ENCODE results near the gene SLC39A5. TPM values are rescaled to one million over a fixed set of nuclear protein-coding genes. Genes with fewer than 3 reads are reported as not detected.
A peak's percentile ranks its signal among the peaks of the same experiment; 100 is the strongest.

The SLC39A5 gene
- total RNA-seq, 1 donor from 2014 or later, result 49.9 TPM

DNA sequence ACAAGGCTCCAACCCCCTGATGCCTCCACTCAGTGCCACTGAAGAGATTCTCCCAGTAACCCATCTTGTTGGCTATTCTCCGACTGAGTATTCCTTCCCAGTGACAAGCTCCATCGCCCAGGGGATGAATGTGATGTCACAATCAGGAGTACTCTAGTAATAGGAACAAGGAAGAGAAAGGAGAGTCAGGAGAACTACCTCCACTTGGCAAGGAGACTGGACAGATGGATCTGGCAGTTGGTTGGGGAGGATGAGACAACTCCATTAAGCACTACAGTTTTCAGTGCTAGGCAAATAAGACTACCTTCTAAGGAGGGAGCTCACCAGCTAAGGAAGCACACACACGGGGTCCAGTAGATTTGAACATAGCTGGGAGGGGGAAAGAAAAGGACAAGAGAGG is 13.4 kb upstream of the SLC39A5 start:
- no peak for DNase-seq (ENCODE audit: low spot score)

- no peak for DNase-seq (ENCODE audit: low spot score)
Measured at GRCh38 chr12:56219840-56220239, 10.0 kb upstream of the SLC39A5 start.

GRCh38 chr12:56220611-56221231 is 9.1 kb upstream of the SLC39A5 start:
- no peak for DNase-seq (ENCODE audit: low spot score)

- DNase-seq (ENCODE audit: low spot score), result peak; percentile 64
Measured at GRCh38 chr12:56221232-56221756, 8.6 kb upstream of the SLC39A5 start.

- DNase-seq (ENCODE audit: low spot score), result peak; percentile 98
Measured at GRCh38 chr12:56221757-56222530, 7.9 kb upstream of the SLC39A5 start, which contains the start of gene RNF41. TSS of gene RNF41 (minus strand) at chr12:56221922. CDS start at chr12:56214047, 7,875 bp downstream.

DNA sequence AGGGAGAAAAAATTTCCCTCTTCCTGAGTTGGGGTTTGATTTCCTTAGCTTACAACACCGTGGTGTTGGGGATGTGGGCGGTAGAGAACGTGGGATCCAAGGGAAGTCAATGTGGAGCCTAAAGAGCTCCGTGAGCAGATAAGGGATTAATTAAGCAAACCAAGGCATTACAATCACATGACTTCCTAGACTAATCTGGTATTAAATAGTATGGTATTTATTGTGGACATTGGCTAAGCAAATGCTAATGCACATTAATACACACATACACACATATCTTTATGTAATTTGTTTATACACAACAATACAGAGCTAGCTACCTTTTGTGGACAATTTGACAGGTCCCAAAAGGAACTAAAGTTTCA is 7.3 kb upstream of the SLC39A5 start:
- DNase-seq (ENCODE audit: low spot score), result no peak

- no peak for DNase-seq (ENCODE audit: low spot score)
Measured at GRCh38 chr12:56223571-56224101, 6.2 kb upstream of the SLC39A5 start.

DNA sequence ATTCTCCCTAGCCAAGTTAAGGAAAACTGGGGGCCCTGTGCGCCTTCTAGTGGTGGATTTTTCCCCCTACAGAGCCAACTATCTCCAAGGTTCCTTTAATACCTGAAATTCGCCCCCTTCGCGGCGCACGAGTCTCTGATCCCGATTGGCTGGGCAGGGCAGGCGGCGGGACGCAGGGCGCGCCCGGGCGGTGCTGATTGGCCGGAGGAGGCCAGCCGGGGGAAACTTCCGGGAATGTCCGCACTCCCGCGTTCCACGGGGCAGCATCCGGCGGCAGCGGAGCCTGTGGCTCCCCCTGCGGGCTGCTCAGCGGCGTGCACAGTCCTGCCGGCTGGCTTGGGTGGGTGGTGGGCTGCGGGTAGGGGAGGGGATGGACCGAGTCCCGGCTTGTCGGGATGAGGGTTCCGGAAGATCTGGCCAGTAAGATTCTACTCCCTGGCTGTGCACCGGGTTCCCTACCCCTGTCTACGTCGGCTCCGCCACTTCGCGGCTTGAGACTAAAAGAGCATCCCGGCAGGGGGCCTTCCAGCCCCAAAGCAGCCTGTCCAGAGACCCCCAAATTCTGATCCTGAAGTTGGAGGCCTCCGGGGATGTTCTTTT is 5.6 kb upstream of the SLC39A5 start, which contains the start of gene NABP2:
Gene NABP2 (plus strand): TSS at position 241 of the 600 bp plus-strand sequence. CDS start 515 bp downstream, outside the sequence.
- DNase-seq (ENCODE audit: low spot score), result peak; percentile 98

GRCh38 chr12:56224954-56225353 is 4.9 kb upstream of the SLC39A5 start:
- no peak for DNase-seq (ENCODE audit: low spot score)

GRCh38 chr12:56229082-56229481 is 769 bp upstream of the SLC39A5 start:
- no peak for DNase-seq (ENCODE audit: low spot score)

DNA sequence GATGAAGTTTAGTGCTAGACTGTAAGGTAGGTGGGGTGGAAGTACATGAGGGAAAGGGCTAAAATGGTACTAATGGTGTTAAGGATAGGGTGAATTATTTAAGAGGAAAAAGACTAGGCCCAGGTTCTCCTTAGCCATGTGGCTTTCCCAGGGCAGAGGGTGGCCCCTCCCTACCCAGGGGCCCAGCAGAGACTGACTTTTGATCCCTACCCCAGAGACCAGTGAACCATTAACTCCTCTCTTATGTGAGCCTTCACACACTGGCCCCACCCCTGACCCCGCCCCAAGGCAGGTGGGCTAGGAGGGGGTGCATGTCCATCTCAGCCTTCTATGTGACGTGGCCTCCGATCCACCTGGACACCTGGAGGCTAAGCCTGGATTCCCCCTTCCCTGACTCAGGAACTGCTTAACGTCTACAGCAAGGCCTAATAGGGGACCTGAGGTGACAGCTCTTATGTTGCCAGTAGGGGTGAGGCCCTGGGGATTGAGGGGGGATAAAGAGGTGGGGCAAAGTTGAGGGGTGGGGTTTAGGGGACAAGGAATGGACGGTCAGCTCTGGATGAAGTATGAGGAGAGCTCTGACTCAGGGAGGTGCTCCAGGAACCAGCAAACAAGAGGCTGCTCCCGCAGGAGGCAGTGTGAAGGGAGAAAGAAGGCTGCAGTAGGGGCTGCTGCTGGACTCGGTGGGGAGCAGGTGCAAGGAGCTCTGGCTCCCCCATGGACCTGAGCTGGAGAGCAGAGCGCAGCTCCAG is 757 bp downstream of the SLC39A5 start:
- no peak for DNase-seq (ENCODE audit: low spot score)

GRCh38 chr12:56231184-56231582 is 1.3 kb downstream of the SLC39A5 start:
- DNase-seq (ENCODE audit: low spot score), result no peak

- no peak for DNase-seq (ENCODE audit: low spot score)
Measured at GRCh38 chr12:56234746-56235436, 5.0 kb downstream of the SLC39A5 start.

GRCh38 chr12:56236091-56236490 is 6.2 kb downstream of the SLC39A5 start:
- no peak for DNase-seq (ENCODE audit: low spot score)

DNA sequence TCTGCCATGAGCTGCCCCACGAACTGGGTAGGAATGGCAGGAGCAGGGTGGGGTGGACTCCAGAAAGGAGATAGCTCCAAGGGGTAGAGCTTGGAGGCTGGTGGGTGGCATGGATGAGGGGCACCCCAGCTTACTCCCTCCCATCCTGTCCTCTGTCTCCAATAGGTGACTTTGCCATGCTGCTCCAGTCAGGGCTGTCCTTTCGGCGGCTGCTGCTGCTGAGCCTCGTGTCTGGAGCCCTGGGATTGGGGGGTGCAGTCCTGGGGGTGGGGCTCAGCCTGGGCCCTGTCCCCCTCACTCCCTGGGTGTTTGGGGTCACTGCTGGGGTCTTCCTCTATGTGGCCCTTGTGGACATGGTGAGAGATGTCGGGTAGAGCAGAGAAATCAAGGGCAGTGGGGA is 7.1 kb downstream of the SLC39A5 start:
- no peak for DNase-seq (ENCODE audit: low spot score)

DNA sequence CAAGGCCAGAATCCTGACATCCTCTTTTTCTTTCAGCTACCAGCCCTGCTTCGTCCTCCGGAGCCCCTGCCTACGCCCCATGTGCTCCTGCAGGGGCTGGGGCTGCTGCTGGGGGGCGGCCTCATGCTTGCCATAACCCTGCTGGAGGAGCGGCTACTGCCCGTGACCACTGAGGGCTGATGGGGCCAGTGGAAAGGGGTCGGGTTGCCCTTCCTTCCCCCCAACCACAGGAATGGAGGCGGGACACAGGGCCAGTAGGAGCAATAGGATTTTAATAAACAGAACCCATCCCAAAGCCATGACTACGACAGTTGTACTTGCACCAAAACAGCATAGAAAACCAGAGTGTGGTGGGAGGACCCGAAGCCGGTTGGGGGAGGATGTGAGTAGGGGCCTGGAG is 7.7 kb downstream of the SLC39A5 start:
- DNase-seq (ENCODE audit: low spot score), result no peak

- DNase-seq (ENCODE audit: low spot score), result no peak
Measured at GRCh38 chr12:56241424-56242303, 11.8 kb downstream of the SLC39A5 start.

DNA sequence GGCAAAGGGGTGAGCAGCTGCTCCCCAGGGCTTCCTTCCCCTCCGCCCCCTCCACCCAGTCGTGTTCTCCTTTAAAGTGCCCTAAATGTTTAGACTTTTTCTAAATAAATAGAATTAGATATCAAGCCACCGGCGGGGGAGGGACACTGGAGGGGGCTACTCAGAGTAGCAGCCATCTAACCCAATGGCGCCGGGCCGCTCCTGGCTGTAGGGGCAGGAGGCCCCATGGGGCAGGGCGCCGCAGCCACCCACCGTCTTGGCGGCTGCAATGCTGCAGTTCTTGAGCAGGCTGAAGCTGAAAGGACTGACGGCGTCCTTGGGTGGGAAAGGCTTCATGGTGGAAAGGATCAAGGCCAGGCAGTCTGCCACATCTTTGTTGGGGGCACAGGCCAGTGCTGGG is 13.1 kb downstream of the SLC39A5 start:
- DNase-seq (ENCODE audit: low spot score), result no peak

DNA sequence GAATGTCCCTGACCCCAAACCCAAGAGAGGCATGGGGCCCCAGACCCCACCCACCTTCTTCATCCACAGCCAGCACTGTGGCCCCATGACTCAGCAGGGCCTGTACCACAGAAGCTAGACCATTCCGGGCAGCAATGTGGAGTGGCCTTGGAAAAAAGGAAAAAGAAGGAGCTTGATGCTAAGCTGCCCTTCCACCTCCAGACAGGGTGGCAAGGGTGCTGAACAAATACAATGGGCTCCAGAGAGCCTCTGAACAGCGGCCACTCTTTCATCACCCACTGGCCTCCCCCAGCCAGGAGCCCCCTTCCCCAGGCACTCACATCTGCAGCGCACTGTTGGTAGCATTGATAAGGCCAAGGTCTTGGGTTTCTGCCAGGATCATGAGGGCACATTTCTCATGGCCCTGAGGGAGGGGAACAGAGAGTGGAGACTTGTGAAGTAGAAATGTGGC is 13.9 kb downstream of the SLC39A5 start:
- no peak for DNase-seq (ENCODE audit: low spot score)

- DNase-seq (ENCODE audit: low spot score), result no peak
Measured at GRCh38 chr12:56244494-56244893, 14.6 kb downstream of the SLC39A5 start.

All from mucosa of gallbladder (tissue), 1 donor.